ENCODE measurements around the gene CNGA2. TPM values are rescaled to one million over a fixed set of nuclear protein-coding genes. Genes with fewer than 3 reads are reported as not detected.
A peak's percentile ranks its signal among the peaks of the same experiment; 100 is the strongest.
"Not testable (repeated sequence)": the region's sequence is repeated elsewhere in the genome, so short reads cannot be mapped to it uniquely, and the experiment has no call there.

CNGA2 gene
- not detected for polyA plus RNA-seq (ENCODE audit: low read depth in 6 of 6)

DNA sequence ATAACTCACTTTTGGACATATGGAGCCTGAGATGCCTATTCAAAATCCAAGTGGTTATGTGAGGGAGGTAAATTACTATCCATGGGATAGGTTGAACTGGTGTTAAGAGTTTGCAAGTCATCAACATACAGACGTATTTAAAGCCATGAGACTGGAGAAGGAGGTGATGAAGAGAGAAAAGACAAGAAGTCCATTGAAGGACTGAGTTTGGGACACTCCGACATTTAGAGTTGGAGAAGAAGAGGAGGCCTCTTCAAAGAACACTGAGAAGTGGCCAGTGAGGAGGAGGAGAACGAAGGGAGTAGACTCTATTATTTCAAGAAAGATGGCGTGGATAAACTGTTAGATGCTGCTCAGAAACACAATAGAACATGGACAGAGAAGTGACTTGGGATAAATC is at the start of gene CNGA2:
TSS of gene CNGA2 (plus strand) at position 301 of the 400 bp plus-strand sequence. CDS start 3,738 bp downstream, outside the sequence.
- H3K4me3 Mint-ChIP-seq: no peak within 1 kb of the TSS
- H3K36me3 Mint-ChIP-seq: no peaks in the 10 kb centered on the region
- no peaks in the 10 kb centered on the region for H3K4me1 Mint-ChIP-seq
- H3K27ac Mint-ChIP-seq: no peak within 1 kb of the TSS
- H3K27me3 Mint-ChIP-seq: peaks cover 8 to 23% (median 15%) of the 10 kb centered on the region in 3 donors
- H3K9me3 Mint-ChIP-seq: peaks cover 0 to 5% (median 0%) of the 10 kb centered on the region in 7 donors
- no peak for DNase-seq
- ATAC-seq (ENCODE audit: low read depth in 2 of 2): no peak

DNA sequence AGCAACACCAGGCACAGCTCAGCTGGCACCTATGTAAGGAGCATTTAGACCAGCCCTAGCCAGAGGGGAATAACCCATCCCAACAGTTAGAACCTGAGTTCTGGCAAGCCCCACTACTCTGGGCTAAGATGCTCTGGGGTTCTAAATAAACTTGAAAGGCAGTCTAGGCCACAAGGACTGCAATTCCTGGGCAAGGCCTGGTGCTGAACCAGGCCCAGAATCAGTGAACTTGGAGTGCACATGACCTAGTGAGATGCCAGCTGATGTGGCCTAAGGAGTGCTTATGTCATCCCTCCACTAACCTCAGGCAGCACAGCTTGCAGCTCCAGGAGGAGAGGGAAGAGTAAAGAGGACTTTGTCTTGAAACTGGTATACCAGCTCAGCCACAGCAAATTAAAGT is 46.9 kb upstream of the CNGA2 start:
- Mint-ChIP-seq H3K4me1 (no peaks in the 10 kb centered on the region), H3K27me3 (peaks cover 0 to 10% (median 10%) of the 10 kb centered on the region in 3 donors), H3K27ac (no peak overlapping the region), H3K4me3 (no peak overlapping the region), H3K36me3 (no peaks in the 10 kb centered on the region), H3K9me3 (no peaks in the 10 kb centered on the region)
- DNase-seq: no peak
- no peak for ATAC-seq (ENCODE audit: low read depth in 2 of 2)

DNA sequence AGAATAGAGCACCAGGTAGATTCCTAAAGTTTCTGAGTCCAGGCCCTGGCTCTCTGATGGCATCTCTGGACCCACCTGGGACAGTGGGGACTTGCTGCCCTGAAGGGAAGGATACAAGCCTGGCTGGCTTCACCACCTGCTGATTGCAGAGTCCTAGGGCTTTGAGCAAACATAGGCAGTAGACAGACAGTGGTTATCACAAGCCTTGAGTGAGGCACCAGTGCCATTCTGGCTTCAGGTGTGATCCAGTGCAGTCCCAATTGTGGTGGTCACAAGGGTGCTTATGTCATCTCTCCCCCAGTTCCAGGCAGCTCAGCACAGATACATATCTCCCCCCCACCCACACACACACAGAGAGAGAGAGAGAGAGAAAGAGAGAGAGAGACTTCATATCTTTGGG is 45.9 kb upstream of the CNGA2 start:
- Mint-ChIP-seq H3K9me3 (peaks cover 0 to 2% (median 0%) of the 10 kb centered on the region in 7 donors), H3K36me3 (no peaks in the 10 kb centered on the region), H3K27ac (no peak overlapping the region), H3K4me3 (no peak overlapping the region), H3K4me1 (no peaks in the 10 kb centered on the region), H3K27me3 (peaks cover 7 to 9% (median 8%) of the 10 kb centered on the region in 3 donors)
- no peak for DNase-seq
- no peak for ATAC-seq (ENCODE audit: low read depth in 2 of 2)

GRCh38 chrX:151692825-151693224 is 41.7 kb upstream of the CNGA2 start:
- no peak overlapping the region for H3K27ac Mint-ChIP-seq
- H3K36me3 Mint-ChIP-seq: no peaks in the 10 kb centered on the region
- no peak overlapping the region for H3K4me3 Mint-ChIP-seq
- H3K4me1 Mint-ChIP-seq: no peaks in the 10 kb centered on the region
- H3K27me3 Mint-ChIP-seq: peaks cover 20 to 24% (median 20%) of the 10 kb centered on the region in 3 donors
- no peak for DNase-seq
- ATAC-seq (ENCODE audit: low read depth in 2 of 2): no peak
- peaks cover 0 to 2% (median 0%) of the 10 kb centered on the region in 7 donors for H3K9me3 Mint-ChIP-seq

- ATAC-seq (ENCODE audit: low read depth in 2 of 2): no peak
- no peak overlapping the region for H3K4me3 Mint-ChIP-seq
- DNase-seq: no peak
- no peaks in the 10 kb centered on the region for H3K36me3 Mint-ChIP-seq
- peaks cover 0 to 2% (median 0%) of the 10 kb centered on the region in 7 donors for H3K9me3 Mint-ChIP-seq
- peaks cover 20 to 24% (median 22%) of the 10 kb centered on the region in 3 donors for H3K27me3 Mint-ChIP-seq
- H3K4me1 Mint-ChIP-seq: no peaks in the 10 kb centered on the region
- H3K27ac Mint-ChIP-seq: no peak overlapping the region
Measured at GRCh38 chrX:151694121-151694520, 40.4 kb upstream of the CNGA2 start.

DNA sequence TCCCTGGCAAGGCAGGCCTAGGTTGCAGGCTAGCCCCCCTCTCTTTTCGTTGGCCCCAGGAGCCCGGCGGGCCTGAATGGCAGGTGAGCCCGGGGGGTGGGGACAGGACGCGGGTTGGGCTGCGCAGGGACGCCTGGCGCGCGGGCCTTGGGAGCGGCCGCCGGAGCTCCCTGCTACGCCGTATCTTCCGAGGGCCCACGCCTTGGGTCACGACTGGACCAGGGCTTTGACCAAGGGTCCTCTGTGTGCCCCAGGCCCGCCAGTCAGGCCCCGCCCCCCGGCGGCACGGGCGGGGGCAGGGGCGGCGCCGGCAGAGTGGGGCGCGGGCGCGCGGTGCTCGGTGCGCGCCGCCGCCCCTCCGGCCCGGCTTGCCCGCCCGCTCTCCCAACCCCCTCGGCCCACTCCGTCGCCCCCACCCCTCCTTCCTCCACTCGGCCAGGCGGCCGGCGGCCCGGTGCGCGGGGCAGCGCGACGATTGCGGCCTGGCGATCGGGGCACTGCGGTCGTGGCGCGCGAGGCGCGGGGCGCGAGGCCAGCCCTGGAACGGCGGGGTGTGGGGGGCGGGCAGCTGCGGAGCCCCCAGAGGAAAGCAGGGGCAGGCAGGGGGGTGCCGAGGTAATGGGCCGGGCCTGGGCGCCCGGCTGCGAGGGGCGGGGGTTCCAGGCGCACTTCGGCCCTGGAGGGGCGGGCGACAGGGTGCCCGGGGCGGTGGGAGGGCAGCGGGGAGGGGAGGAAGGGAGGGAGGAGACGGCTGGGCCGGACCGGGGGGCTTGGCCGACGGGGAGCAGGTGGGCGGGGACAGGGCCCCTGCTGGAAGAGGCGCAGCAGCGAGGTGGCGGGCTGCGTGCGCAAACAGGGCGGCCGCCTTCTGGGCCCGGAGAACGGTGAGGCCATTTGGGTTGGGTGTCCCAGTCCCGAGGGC is 39.6 kb upstream of the CNGA2 start, which contains the start of gene PRRG3:
TSS of gene PRRG3 (plus strand) at position 798 of the 922 bp plus-strand sequence. CDS start 3,357 bp downstream, outside the sequence.
- peak within 1 kb of the TSS in 1 of 8 donors; percentile 38 for H3K4me3 Mint-ChIP-seq
- DNase-seq (no peak), ATAC-seq (ENCODE audit: low read depth in 2 of 2) (no peak)
- H3K36me3 Mint-ChIP-seq: no peaks in the 10 kb centered on the region
- H3K27me3 Mint-ChIP-seq: peaks cover 20 to 24% (median 22%) of the 10 kb centered on the region in 3 donors
- peaks cover 0 to 3% (median 0%) of the 10 kb centered on the region in 7 donors for H3K9me3 Mint-ChIP-seq
- H3K27ac Mint-ChIP-seq: peak within 1 kb of the TSS in 2 of 6 donors; percentile 42 to 49
- H3K4me1 Mint-ChIP-seq: no peaks in the 10 kb centered on the region

GRCh38 chrX:151695583-151696340 is 38.8 kb upstream of the CNGA2 start:
- Mint-ChIP-seq H3K36me3 (no peaks in the 10 kb centered on the region), H3K4me3 (peak overlapping the region in 1 of 8 donors; percentile 38), H3K4me1 (no peaks in the 10 kb centered on the region), H3K9me3 (peaks cover 0 to 3% (median 0%) of the 10 kb centered on the region in 7 donors), H3K27me3 (peaks cover 20 to 24% (median 22%) of the 10 kb centered on the region in 3 donors), H3K27ac (peak overlapping the region in 2 of 6 donors; percentile 42 to 49)
- DNase-seq (no peak), ATAC-seq (ENCODE audit: low read depth in 2 of 2) (no peak)

- peak overlapping the region in 1 of 8 donors; percentile 45 for H3K4me3 Mint-ChIP-seq
- not testable (repeated sequence) for H3K4me1 Mint-ChIP-seq; H3K27ac Mint-ChIP-seq; DNase-seq; H3K9me3 Mint-ChIP-seq; H3K36me3 Mint-ChIP-seq; ATAC-seq (ENCODE audit: low read depth in 2 of 2)
- peaks cover 20 to 24% (median 22%) of the 10 kb centered on the region in 3 donors for H3K27me3 Mint-ChIP-seq
Measured at GRCh38 chrX:151697082-151697481, 37.5 kb upstream of the CNGA2 start.

- peaks cover 20 to 24% (median 22%) of the 10 kb centered on the region in 3 donors for H3K27me3 Mint-ChIP-seq
- H3K36me3 Mint-ChIP-seq: no peaks in the 10 kb centered on the region
- ATAC-seq (ENCODE audit: low read depth in 2 of 2) (no peak), DNase-seq (no peak)
- H3K9me3 Mint-ChIP-seq: peaks cover 0 to 3% (median 0%) of the 10 kb centered on the region in 7 donors
- H3K4me1 Mint-ChIP-seq: no peaks in the 10 kb centered on the region
- H3K4me3 Mint-ChIP-seq: no peak overlapping the region
- H3K27ac Mint-ChIP-seq: no peak overlapping the region
Measured at GRCh38 chrX:151697522-151697921, 37.0 kb upstream of the CNGA2 start.

DNA sequence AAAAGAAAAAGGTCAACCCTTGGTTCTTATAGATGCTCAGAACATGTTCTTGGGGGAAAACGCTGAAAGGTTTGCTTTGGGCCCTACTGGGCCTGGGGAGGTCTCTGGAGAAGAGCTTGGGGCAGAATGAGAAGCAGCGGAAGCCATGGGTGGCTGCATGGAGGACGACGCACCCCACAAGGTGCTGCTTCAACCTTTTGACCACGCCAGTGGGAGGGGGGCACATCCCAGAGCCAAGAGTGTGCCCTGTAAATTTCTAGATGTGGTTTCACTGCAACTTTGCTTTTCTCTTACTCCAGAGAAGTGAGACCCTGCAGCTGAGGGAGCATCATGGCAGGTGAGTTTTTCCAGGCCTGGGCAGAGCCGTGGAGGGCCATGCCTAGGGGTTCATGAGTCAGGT is 36.1 kb upstream of the CNGA2 start:
- Mint-ChIP-seq H3K27ac (no peak overlapping the region), H3K36me3 (no peaks in the 10 kb centered on the region), H3K4me1 (no peaks in the 10 kb centered on the region), H3K9me3 (peaks cover 0 to 2% (median 0%) of the 10 kb centered on the region in 7 donors), H3K4me3 (no peak overlapping the region), H3K27me3 (peaks cover 15 to 19% (median 15%) of the 10 kb centered on the region in 3 donors)
- ATAC-seq (ENCODE audit: low read depth in 2 of 2) (no peak), DNase-seq (no peak)

DNA sequence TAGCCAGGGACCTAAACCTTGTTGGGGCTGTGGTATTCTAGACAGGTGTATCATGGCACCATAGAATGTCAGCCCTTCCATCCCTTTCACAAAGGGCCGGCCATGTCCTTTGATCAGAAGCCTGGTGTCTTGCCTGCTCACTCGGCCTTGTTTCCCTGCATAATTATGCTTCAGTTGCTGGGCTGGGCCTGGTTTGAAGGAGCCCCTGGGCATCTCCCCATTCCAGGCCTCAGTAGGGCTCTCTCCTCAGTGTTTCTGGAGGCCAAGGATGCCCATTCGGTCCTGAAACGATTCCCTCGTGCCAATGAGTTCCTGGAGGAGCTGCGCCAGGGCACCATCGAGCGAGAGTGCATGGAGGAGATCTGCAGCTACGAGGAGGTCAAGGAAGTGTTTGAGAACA is 34.8 kb upstream of the CNGA2 start:
- ATAC-seq (ENCODE audit: low read depth in 2 of 2): no peak
- Mint-ChIP-seq H3K27ac (peak overlapping the region in 1 of 6 donors; percentile 52), H3K4me3 (no peak overlapping the region), H3K9me3 (peaks cover 0 to 2% (median 0%) of the 10 kb centered on the region in 7 donors), H3K27me3 (peaks cover 9 to 12% (median 10%) of the 10 kb centered on the region in 3 donors), H3K36me3 (no peaks in the 10 kb centered on the region), H3K4me1 (no peaks in the 10 kb centered on the region)
- no peak for DNase-seq

DNA sequence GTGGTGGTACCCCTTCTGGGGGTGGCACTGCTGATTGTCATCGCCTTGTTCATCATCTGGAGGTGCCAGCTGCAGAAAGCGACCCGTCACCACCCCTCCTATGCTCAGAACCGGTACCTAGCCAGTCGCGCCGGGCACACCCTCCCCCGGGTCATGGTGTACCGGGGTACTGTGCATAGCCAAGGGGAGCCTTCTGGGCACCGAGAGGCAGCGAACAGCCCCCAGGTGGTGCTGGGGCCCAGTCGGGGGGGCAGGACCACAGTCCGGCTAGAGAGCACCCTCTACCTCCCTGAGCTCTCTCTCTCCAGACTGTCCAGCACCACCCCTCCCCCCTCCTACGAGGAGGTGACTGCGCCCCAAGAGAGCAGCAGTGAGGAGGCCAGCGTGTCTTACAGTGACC is 34.0 kb upstream of the CNGA2 start:
- no peak overlapping the region for H3K27ac Mint-ChIP-seq
- no peaks in the 10 kb centered on the region for H3K4me1 Mint-ChIP-seq
- peaks cover 6 to 12% (median 8%) of the 10 kb centered on the region in 3 donors for H3K27me3 Mint-ChIP-seq
- peaks cover 0 to 2% (median 0%) of the 10 kb centered on the region in 7 donors for H3K9me3 Mint-ChIP-seq
- no peaks in the 10 kb centered on the region for H3K36me3 Mint-ChIP-seq
- DNase-seq: no peak
- no peak overlapping the region for H3K4me3 Mint-ChIP-seq
- ATAC-seq (ENCODE audit: low read depth in 2 of 2): no peak

DNA sequence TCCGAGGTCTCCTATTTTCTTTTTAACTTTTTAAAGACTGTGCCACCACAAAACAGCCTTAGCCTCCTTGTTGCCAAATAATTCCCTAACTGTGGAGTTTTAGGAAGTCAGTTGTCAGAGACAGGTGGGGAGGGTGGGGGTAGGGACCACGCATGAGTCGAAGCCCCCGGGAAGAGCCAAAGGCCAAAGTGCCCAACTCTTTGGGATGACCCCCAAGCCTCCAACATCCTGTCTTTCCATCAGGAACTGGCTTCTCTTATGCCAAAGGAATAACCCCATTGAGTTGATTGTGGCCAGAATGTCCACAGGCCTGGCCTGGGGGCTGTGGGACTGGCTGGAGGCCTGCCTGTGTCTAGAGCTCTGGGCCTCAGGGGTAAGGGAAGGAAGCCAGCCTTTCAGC is 33.5 kb upstream of the CNGA2 start:
- ATAC-seq (ENCODE audit: low read depth in 2 of 2) (no peak), DNase-seq (no peak)
- Mint-ChIP-seq H3K9me3 (peaks cover 0 to 2% (median 0%) of the 10 kb centered on the region in 7 donors), H3K4me1 (no peaks in the 10 kb centered on the region), H3K27ac (no peak overlapping the region), H3K27me3 (peaks cover 1 to 15% (median 3%) of the 10 kb centered on the region in 3 donors), H3K4me3 (no peak overlapping the region), H3K36me3 (no peaks in the 10 kb centered on the region)
